Activated CD8-positive, alpha-beta T cell treated with anti-CD3 and anti-CD28 coated beads for 36 hours (primary cell): ENCODE results near the gene LKAAEAR1. TPM values are rescaled to one million over a fixed set of nuclear protein-coding genes. Genes with fewer than 3 reads are reported as not detected.

Source experiments
- ATAC-seq: fragments of 200-7000 bp; cut with Tn5 transposase; one replicate; pipeline ENCODE4 v1.10.0; 2021; ENCODE audit warnings: mild to moderate bottlenecking, moderate library complexity
- CTCF ChIA-PET: fragments of 350-600 bp; sonication (Branson Sonifier 250); formaldehyde crosslinking; loops from one replicate; lab custom pipeline; 2021; ENCODE audit warnings: antibody characterized with exemption; lab: Charles Lee
- POLR2A ChIA-PET: fragments of 350-600 bp; sonication (Branson Sonifier 250); formaldehyde crosslinking; loops from one replicate; lab custom pipeline; 2021; ENCODE audit warnings: antibody characterized with exemption; lab: Charles Lee
- DNase-seq: peaks from one replicate; pipeline ENCODE4 v3.0.0-alpha.2; 2020
- H3K27ac Mint-ChIP-seq: one replicate; pipeline ENCODE4 v1.8.0; 2021; ENCODE audit warnings: mild to moderate bottlenecking, mixed read lengths
- H3K27me3 Mint-ChIP-seq: one replicate; pipeline ENCODE4 v1.8.0; 2021; ENCODE audit warnings: mixed read lengths
- H3K36me3 Mint-ChIP-seq: one replicate; pipeline ENCODE4 v1.8.0; 2021; ENCODE audit warnings: low read depth, mixed read lengths
- H3K4me1 Mint-ChIP-seq: one replicate; pipeline ENCODE4 v1.8.0; 2021; ENCODE audit warnings: low read depth, mixed read lengths
- H3K4me3 Mint-ChIP-seq: one replicate; pipeline ENCODE4 v1.8.0; 2021; ENCODE audit warnings: mild to moderate bottlenecking, moderate library complexity, mixed read lengths
- H3K9me3 Mint-ChIP-seq: one replicate; pipeline ENCODE4 v1.8.0; 2021; ENCODE audit warnings: mixed read lengths
- intact Hi-C: fragments of 100-400 bp; cut with micrococcal nuclease; formaldehyde crosslinking; loops from one replicate; pipeline ENCODE4 v1.10.0; 2022
- total RNA-seq, 2 experiments: library from RNA; stranded (reverse); gene quantifications; one replicate each; pipeline ENCODE4 v1.2.3, GENCODE V29; 2021
- TF ChIP-seq, protein P1 (sequence below): fragments of 200-600 bp; IDR thresholded peaks from one replicate; pipeline ENCODE4 v1.8.0; 2022; ENCODE audit warnings: antibody characterized with exemption, mild to moderate bottlenecking

Gene LKAAEAR1
- total RNA-seq, 2 experiments from 2014 or later = 0.43 TPM

DNA sequence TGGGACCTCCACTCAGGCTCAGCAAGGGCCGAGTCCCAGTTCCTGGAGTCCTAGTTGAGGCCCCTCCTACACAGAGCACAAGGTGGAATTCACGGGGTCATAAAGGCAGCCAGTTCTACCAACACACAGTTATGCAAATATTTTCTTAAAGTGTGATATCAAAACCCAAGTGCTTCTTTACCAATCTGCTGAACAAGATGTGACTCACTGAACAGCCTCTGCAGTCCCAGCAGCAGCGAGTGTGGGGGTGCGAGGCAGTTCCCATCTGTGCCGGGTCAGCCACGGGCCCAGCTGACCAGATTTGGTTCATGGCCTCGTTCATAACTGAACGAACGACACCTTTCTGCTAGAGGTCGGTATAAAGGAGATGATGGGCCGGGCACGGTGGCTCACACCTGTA is 25.7 kb downstream of the LKAAEAR1 start:
- peaks cover 13% of the 10 kb centered on the region for H3K4me1 Mint-ChIP-seq
- H3K9me3 Mint-ChIP-seq = no peaks in the 10 kb centered on the region
- intact Hi-C loops = no loop called here
- no peaks in the 10 kb centered on the region for H3K36me3 Mint-ChIP-seq
- DNase-seq = no peak
- TF ChIP-seq, protein P1, sequence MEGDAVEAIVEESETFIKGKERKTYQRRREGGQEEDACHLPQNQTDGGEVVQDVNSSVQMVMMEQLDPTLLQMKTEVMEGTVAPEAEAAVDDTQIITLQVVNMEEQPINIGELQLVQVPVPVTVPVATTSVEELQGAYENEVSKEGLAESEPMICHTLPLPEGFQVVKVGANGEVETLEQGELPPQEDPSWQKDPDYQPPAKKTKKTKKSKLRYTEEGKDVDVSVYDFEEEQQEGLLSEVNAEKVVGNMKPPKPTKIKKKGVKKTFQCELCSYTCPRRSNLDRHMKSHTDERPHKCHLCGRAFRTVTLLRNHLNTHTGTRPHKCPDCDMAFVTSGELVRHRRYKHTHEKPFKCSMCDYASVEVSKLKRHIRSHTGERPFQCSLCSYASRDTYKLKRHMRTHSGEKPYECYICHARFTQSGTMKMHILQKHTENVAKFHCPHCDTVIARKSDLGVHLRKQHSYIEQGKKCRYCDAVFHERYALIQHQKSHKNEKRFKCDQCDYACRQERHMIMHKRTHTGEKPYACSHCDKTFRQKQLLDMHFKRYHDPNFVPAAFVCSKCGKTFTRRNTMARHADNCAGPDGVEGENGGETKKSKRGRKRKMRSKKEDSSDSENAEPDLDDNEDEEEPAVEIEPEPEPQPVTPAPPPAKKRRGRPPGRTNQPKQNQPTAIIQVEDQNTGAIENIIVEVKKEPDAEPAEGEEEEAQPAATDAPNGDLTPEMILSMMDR = no peak
- H3K27me3 Mint-ChIP-seq = peaks cover 6% of the 10 kb centered on the region
- ChIA-PET POLR2A (interaction anchor here (1.1 kb wide), 1 partner anchor 20 kb away, joined by 3 read pairs; no protein-coding TSS in a partner anchor), CTCF (interaction anchor here (0.7 to 5.0 kb wide), 2 partner anchors 17 to 20 kb away, joined by 3 to 47 read pairs; no protein-coding TSS in a partner anchor)
- peak overlapping the region; percentile 76 for H3K4me3 Mint-ChIP-seq
- H3K27ac Mint-ChIP-seq = no peak overlapping the region
- ATAC-seq = peak; percentile 1

DNA sequence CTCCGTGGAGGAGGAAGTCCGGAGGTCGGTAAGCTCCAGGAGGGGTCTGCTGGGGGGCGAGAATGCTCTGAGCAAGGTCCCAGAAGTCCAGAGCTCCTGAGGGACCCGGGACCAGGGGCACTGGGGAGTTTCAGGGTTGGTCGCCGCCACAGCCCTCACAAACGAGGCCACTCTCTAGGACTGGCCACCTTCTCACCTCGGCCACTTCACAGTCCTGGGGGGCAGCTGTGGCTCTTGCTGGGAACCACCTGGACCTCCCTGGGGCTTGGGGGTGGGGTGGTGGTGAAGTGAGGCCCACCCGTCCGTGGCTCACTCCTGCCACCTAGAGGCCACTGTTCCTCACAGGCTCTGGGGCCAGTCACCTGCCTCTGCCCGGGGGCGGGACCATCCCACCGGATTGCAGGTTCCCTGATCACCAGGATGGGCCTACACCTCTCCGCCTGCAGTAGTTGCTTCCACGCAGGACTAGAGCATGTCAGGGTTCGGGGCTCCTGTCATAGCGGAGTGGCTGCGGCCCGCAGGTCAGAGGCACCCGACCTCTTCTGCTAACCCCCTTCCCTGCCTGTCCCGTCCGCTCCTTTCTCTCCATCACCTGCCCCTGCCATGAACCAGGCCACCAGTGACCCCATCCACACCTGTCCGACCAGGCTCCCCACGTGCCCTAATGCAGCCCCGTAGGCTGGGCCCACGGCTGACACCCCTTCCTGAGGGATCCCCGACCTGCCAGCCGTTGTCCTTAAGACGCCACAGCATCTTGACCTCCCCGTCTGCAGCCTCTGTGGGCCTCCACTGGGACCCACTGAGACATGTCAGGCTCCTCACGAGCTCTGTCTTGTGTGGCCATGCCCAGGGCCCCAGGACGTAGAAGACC is 26.3 kb downstream of the LKAAEAR1 start:
- H3K9me3 Mint-ChIP-seq = no peaks in the 10 kb centered on the region
- intact Hi-C loops = no loop called here
- H3K27me3 Mint-ChIP-seq = peaks cover 11% of the 10 kb centered on the region
- H3K36me3 Mint-ChIP-seq = no peaks in the 10 kb centered on the region
- peak overlapping the region; percentile 76 for H3K4me3 Mint-ChIP-seq
- H3K27ac Mint-ChIP-seq = peak overlapping the region; percentile 75
- TF ChIP-seq, protein P1 = peak; percentile 88
- H3K4me1 Mint-ChIP-seq = peaks cover 13% of the 10 kb centered on the region
- peak; percentile 84 for ATAC-seq
- ChIA-PET POLR2A (interaction anchor here (0.7 to 1.1 kb wide), 6 partner anchors 13 to 193 kb away, joined by 3 to 4 read pairs (median 3); partner anchors contain the start of genes C20orf204, PRPF6 and TPD52L2), CTCF (interaction anchor here (0.7 to 5.0 kb wide), 16 partner anchors 14 to 309 kb away, joined by 3 to 47 read pairs (median 4); partner anchors contain the start of genes PRPF6 and TPD52L2)
- DNase-seq = peak; percentile 91

DNA sequence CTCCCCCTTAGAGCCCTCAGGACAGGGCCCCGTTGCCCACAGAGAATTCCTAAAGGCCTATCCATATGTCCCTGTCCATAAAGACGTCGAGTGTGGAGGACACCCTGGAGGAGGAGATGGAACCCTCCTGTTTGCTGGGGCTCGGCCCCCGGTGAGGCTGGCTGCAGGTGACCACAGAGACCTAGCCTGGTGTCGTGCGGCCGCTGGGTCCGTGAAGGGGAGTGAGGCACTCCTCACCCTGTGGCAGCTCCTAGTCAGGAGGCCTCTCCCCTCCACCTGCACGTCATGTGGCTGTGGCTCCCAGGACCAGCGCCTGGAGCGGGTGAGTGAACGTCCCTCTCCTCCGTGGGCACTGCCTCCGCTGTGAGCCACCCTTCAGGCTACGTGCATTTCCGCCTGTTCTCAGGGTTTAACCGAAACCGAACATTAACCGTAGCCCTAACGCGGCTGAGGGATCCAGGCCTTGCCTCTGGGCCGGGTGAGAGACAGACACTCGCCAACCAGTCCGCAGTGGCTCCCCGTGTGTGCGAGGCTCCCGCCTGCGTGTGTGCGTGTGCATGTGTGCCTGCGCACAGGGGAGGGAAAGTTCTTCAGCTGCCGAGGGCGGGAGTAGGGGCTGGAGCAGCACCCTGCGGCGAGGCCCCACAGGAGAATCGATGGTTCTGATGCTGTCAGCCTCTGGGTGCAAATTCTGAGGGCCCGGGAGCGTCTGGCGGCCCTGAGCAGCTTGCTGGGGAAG is 27.1 kb downstream of the LKAAEAR1 start:
- Mint-ChIP-seq H3K27me3 (peaks cover 11% of the 10 kb centered on the region), H3K27ac (peak overlapping the region; percentile 75), H3K4me3 (peak overlapping the region; percentile 76), H3K4me1 (peaks cover 13% of the 10 kb centered on the region), H3K9me3 (no peaks in the 10 kb centered on the region), H3K36me3 (no peaks in the 10 kb centered on the region)
- ChIA-PET POLR2A (interaction anchor here (0.7 to 1.0 kb wide), 5 partner anchors 12 to 192 kb away, joined by 3 to 4 read pairs (median 3); partner anchors contain the start of genes C20orf204, PRPF6 and TPD52L2), CTCF (interaction anchor here (0.7 to 5.0 kb wide), 16 partner anchors 13 to 308 kb away, joined by 3 to 47 read pairs (median 4); partner anchors contain the start of genes PRPF6 and TPD52L2)
- DNase-seq = peak; percentile 57
- ATAC-seq = peak; percentile 45
- TF ChIP-seq, protein P1 = no peak
- intact Hi-C loops = no loop called here

DNA sequence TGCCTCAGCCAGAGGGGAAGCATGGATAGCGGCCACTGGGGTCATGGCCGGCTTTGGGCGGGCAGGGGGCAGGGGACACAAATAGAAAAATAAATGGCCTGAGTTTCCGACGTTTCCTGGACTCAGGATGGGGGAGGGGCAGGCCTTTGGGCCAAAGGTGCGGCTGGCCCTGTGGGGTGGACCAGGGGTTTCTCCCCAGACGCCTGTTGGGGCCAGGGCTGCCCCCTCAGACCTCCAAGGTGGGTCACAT is 27.6 kb downstream of the LKAAEAR1 start:
- Mint-ChIP-seq H3K4me1 (peaks cover 13% of the 10 kb centered on the region), H3K27ac (no peak overlapping the region), H3K36me3 (no peaks in the 10 kb centered on the region), H3K27me3 (peaks cover 14% of the 10 kb centered on the region), H3K4me3 (peak overlapping the region; percentile 76), H3K9me3 (no peaks in the 10 kb centered on the region)
- ChIA-PET POLR2A (no interaction called here), CTCF (interaction anchor here (5.0 kb wide), 1 partner anchor 18 kb away, joined by 47 read pairs; no protein-coding TSS in a partner anchor)
- no peak for ATAC-seq
- TF ChIP-seq, protein P1 = no peak
- intact Hi-C loops = no loop called here
- DNase-seq = no peak
